Activated naive CD4-positive, alpha-beta T cell treated with anti-CD3 and anti-CD28 coated beads for 36 hours (primary cell): ENCODE results near the gene MDH1. TPM values are rescaled to one million over a fixed set of nuclear protein-coding genes. Genes with fewer than 3 reads are reported as not detected.
A peak's percentile ranks its signal among the peaks of the same experiment; 100 is the strongest.
"Not testable (repeated sequence)": the region's sequence is repeated elsewhere in the genome, so short reads cannot be mapped to it uniquely, and the experiment has no call there.

ENCODE experiments used
- CTCF ChIA-PET: fragments of 350-600 bp; sonication (Branson Sonifier 250); formaldehyde crosslinking; loops from one replicate; lab custom pipeline; 2021; ENCODE audit warnings: antibody characterized with exemption; lab: Charles Lee
- DNase-seq: peaks from one replicate; pipeline ENCODE4 v3.0.0-alpha.2; 2020
- H3K27ac Mint-ChIP-seq: one replicate; pipeline ENCODE4 v1.8.0; 2021; ENCODE audit warnings: mild to moderate bottlenecking, mixed read lengths
- H3K27me3 Mint-ChIP-seq: one replicate; pipeline ENCODE4 v1.8.0; 2021; ENCODE audit warnings: low read depth, mixed read lengths
- H3K36me3 Mint-ChIP-seq: one replicate; pipeline ENCODE4 v1.8.0; 2021; ENCODE audit warnings: low read depth, mixed read lengths
- H3K4me1 Mint-ChIP-seq: one replicate; pipeline ENCODE4 v1.8.0; 2021; ENCODE audit warnings: low read depth, mixed read lengths
- H3K4me3 Mint-ChIP-seq: one replicate; pipeline ENCODE4 v1.8.0; 2021; ENCODE audit warnings: mild to moderate bottlenecking, moderate library complexity, mixed read lengths
- H3K9me3 Mint-ChIP-seq: one replicate; pipeline ENCODE4 v1.8.0; 2021; ENCODE audit warnings: mixed read lengths
- intact Hi-C: fragments of 100-400 bp; cut with micrococcal nuclease; formaldehyde crosslinking; loops from one replicate; pipeline ENCODE4 v1.15.1; 2023
- total RNA-seq, 2 experiments: library from RNA; stranded (reverse); gene quantifications; one replicate each; pipeline ENCODE4 v1.2.3, GENCODE V29; 2021

The MDH1 gene
- 100 to 1,000 TPM; 269 to 275 TPM for total RNA-seq

GRCh38 chr2:63588385-63589147, at the start of gene MDH1, which contains the start of gene WDPCP:
MDH1 (plus strand) TSS chr2:63588963; CDS start chr2:63589044, 81 bp downstream.
WDPCP (minus strand) TSS chr2:63588477; CDS start chr2:63588271, 206 bp downstream.
- peaks cover 31% of the 10 kb centered on the region for H3K4me1 Mint-ChIP-seq
- peaks cover 8% of the 10 kb centered on the region for H3K36me3 Mint-ChIP-seq
- peak; percentile 95 for DNase-seq
- no peaks in the 10 kb centered on the region for H3K9me3 Mint-ChIP-seq
- H3K27me3 Mint-ChIP-seq: no peaks in the 10 kb centered on the region
- intact Hi-C loops: loop anchor here (1.0 to 10.0 kb wide), 20 partner anchors 67 to 1826 kb away; partner anchors contain the start of genes AFTPH, CEP68, EHBP1 and FAM161A
- H3K4me3 Mint-ChIP-seq: peak within 1 kb of the TSS; percentile 99
- H3K27ac Mint-ChIP-seq: peak within 1 kb of the TSS; percentile 94
- CTCF ChIA-PET: interaction anchor here (0.6 to 1.5 kb wide), 2 partner anchors 102 to 272 kb away, joined by 3 to 7 read pairs; no protein-coding TSS in a partner anchor

- Mint-ChIP-seq H3K4me1 (no peaks in the 10 kb centered on the region), H3K9me3 (peaks cover 17% of the 10 kb centered on the region), H3K4me3 (no peak overlapping the region), H3K27me3 (no peaks in the 10 kb centered on the region), H3K36me3 (peaks cover 3% of the 10 kb centered on the region), H3K27ac (no peak overlapping the region)
- intact Hi-C loops: no loop called here
- CTCF ChIA-PET: interaction anchor here (0.6 kb wide), 1 partner anchor 1973 kb away, joined by 3 read pairs; no protein-coding TSS in a partner anchor
- no peak for DNase-seq
Observed at GRCh38 chr2:63539416-63540162, 49.2 kb upstream of the MDH1 start.

- intact Hi-C loops: loop anchor here (2.0 kb wide), 2 partner anchors 757 to 1087 kb away; no protein-coding TSS in a partner anchor
- no peaks in the 10 kb centered on the region for H3K9me3 Mint-ChIP-seq
- CTCF ChIA-PET: interaction anchor here (0.7 to 1.3 kb wide), 5 partner anchors 10 to 1086 kb away, joined by 3 to 4 read pairs (median 3); no protein-coding TSS in a partner anchor
- H3K27ac Mint-ChIP-seq: no peak overlapping the region
- H3K36me3 Mint-ChIP-seq: peaks cover 2% of the 10 kb centered on the region
- no peak for DNase-seq
- no peaks in the 10 kb centered on the region for H3K27me3 Mint-ChIP-seq
- H3K4me3 Mint-ChIP-seq: no peak overlapping the region
- no peaks in the 10 kb centered on the region for H3K4me1 Mint-ChIP-seq
Observed at GRCh38 chr2:63544017-63544627, 44.6 kb upstream of the MDH1 start.

- intact Hi-C loops: loop anchor here (2.0 kb wide), 2 partner anchors 758 to 1088 kb away; no protein-coding TSS in a partner anchor
- Mint-ChIP-seq H3K27me3 (no peaks in the 10 kb centered on the region), H3K27ac (no peak overlapping the region), H3K4me1 (no peaks in the 10 kb centered on the region), H3K36me3 (peaks cover 2% of the 10 kb centered on the region), H3K9me3 (no peaks in the 10 kb centered on the region), H3K4me3 (no peak overlapping the region)
- CTCF ChIA-PET: no interaction called here
- DNase-seq: no peak
Observed at GRCh38 chr2:63545023-63545422, 43.7 kb upstream of the MDH1 start.

- intact Hi-C loops: no loop called here
- Mint-ChIP-seq H3K4me3 (no peak overlapping the region), H3K27ac (no peak overlapping the region), H3K4me1 (peaks cover 11% of the 10 kb centered on the region), H3K9me3 (peaks cover 12% of the 10 kb centered on the region), H3K27me3 (no peaks in the 10 kb centered on the region), H3K36me3 (peaks cover 27% of the 10 kb centered on the region)
- no peak for DNase-seq
- CTCF ChIA-PET: no interaction called here
Observed at GRCh38 chr2:63553049-63553448, 35.7 kb upstream of the MDH1 start.

GRCh38 chr2:63555299-63555698, 33.5 kb upstream of the MDH1 start:
- DNase-seq: no peak
- Mint-ChIP-seq H3K4me3 (no peak overlapping the region), H3K27ac (no peak overlapping the region), H3K36me3 (peaks cover 39% of the 10 kb centered on the region), H3K27me3 (no peaks in the 10 kb centered on the region), H3K4me1 (peaks cover 16% of the 10 kb centered on the region), H3K9me3 (peaks cover 22% of the 10 kb centered on the region)
- intact Hi-C loops: no loop called here
- CTCF ChIA-PET: interaction anchor here (1.3 kb wide), 1 partner anchor 12 kb away, joined by 3 read pairs; no protein-coding TSS in a partner anchor

GRCh38 chr2:63555931-63556330, 32.8 kb upstream of the MDH1 start:
- intact Hi-C loops: no loop called here
- peaks cover 28% of the 10 kb centered on the region for H3K9me3 Mint-ChIP-seq
- CTCF ChIA-PET: interaction anchor here (0.6 to 1.3 kb wide), 2 partner anchors 12 to 305 kb away, joined by 3 read pairs; no protein-coding TSS in a partner anchor
- H3K27ac Mint-ChIP-seq: no peak overlapping the region
- H3K4me3 Mint-ChIP-seq: no peak overlapping the region
- DNase-seq: no peak
- peaks cover 16% of the 10 kb centered on the region for H3K4me1 Mint-ChIP-seq
- peaks cover 44% of the 10 kb centered on the region for H3K36me3 Mint-ChIP-seq
- H3K27me3 Mint-ChIP-seq: no peaks in the 10 kb centered on the region

- H3K9me3 Mint-ChIP-seq: peaks cover 32% of the 10 kb centered on the region
- peaks cover 48% of the 10 kb centered on the region for H3K36me3 Mint-ChIP-seq
- CTCF ChIA-PET: interaction anchor here (0.8 kb wide), 1 partner anchor 9 kb away, joined by 3 read pairs; no protein-coding TSS in a partner anchor
- H3K27ac Mint-ChIP-seq, DNase-seq, H3K27me3 Mint-ChIP-seq, intact Hi-C loops, H3K4me3 Mint-ChIP-seq: not testable (repeated sequence)
- H3K4me1 Mint-ChIP-seq: peaks cover 16% of the 10 kb centered on the region
Observed at GRCh38 chr2:63557819-63558218, 30.9 kb upstream of the MDH1 start.

- H3K9me3 Mint-ChIP-seq: peaks cover 32% of the 10 kb centered on the region
- H3K4me3 Mint-ChIP-seq, DNase-seq, intact Hi-C loops, H3K27me3 Mint-ChIP-seq, H3K27ac Mint-ChIP-seq: not testable (repeated sequence)
- H3K36me3 Mint-ChIP-seq: peaks cover 52% of the 10 kb centered on the region
- CTCF ChIA-PET: interaction anchor here (0.6 kb wide), 1 partner anchor 347 kb away, joined by 3 read pairs; no protein-coding TSS in a partner anchor
- H3K4me1 Mint-ChIP-seq: peaks cover 16% of the 10 kb centered on the region
Observed at GRCh38 chr2:63558922-63559321, 29.8 kb upstream of the MDH1 start.

- Mint-ChIP-seq H3K4me3 (no peak overlapping the region), H3K4me1 (peaks cover 8% of the 10 kb centered on the region), H3K36me3 (peaks cover 41% of the 10 kb centered on the region), H3K9me3 (peaks cover 39% of the 10 kb centered on the region), H3K27me3 (no peaks in the 10 kb centered on the region), H3K27ac (no peak overlapping the region)
- DNase-seq: no peak
- CTCF ChIA-PET: no interaction called here
- intact Hi-C loops: no loop called here
Observed at GRCh38 chr2:63562751-63563150, 26.0 kb upstream of the MDH1 start.

- Mint-ChIP-seq H3K27me3 (no peaks in the 10 kb centered on the region), H3K27ac (no peak overlapping the region), H3K9me3 (peaks cover 31% of the 10 kb centered on the region), H3K4me3 (no peak overlapping the region), H3K4me1 (no peaks in the 10 kb centered on the region), H3K36me3 (peaks cover 22% of the 10 kb centered on the region)
- DNase-seq: no peak
- intact Hi-C loops: no loop called here
- CTCF ChIA-PET: no interaction called here
Observed at GRCh38 chr2:63569740-63570139, 19.0 kb upstream of the MDH1 start.

GRCh38 chr2:63571291-63571690, 17.5 kb upstream of the MDH1 start:
- intact Hi-C loops: no loop called here
- no peak for DNase-seq
- no peaks in the 10 kb centered on the region for H3K27me3 Mint-ChIP-seq
- no peak overlapping the region for H3K4me3 Mint-ChIP-seq
- CTCF ChIA-PET: no interaction called here
- no peaks in the 10 kb centered on the region for H3K4me1 Mint-ChIP-seq
- H3K27ac Mint-ChIP-seq: no peak overlapping the region
- peaks cover 17% of the 10 kb centered on the region for H3K36me3 Mint-ChIP-seq
- H3K9me3 Mint-ChIP-seq: peaks cover 24% of the 10 kb centered on the region
